Measurements from ENCODE around the gene TRMT1.

Gene TRMT1

DNA sequence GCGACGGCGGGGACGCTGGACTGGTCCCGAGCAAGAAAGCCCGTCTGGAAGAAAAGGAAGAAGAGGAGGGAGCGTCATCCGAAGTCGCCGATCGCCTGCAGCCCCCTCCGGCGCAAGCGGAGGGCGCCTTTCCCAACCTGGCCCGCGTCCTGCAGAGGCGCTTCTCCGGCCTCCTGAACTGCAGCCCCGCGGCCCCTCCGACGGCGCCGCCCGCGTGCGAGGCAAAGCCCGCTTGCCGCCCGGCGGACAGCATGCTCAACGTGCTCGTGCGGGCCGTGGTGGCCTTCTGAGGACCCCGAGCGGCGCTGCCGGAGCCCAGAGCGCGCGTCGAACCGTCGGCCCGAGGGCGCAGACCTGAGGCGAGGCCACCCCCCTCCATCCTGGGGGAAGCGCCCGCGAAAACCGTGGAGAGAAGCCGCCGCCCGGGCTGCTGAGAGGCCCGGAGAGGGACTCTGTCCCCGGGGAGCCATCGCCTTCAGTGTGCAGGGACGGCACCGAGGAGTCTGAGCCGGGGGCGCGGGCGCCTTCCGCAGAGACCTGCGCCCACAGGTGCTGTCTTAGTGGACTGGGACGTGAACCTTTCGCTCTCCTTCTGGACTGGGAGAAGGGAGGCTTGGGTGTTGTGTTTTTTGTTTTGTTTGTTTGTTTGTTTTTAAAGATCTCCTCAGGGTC lies 37.2 kb upstream of the TRMT1 start:
- no peak for TF ChIP-seq FOXA1 (IDR thresholded peaks at IDR 0.05)
- TF ChIP-seq LEF1 (IDR thresholded peaks at IDR 0.05; ENCODE audit: borderline replicate concordance) = 0 out of 2 replicates have a peak, but pooled peaks have one; percentile 30
- no peak for TF ChIP-seq FOXK2 (IDR thresholded peaks at IDR 0.05)

GRCh38 chr19:13152974-13153568 lies 36.5 kb upstream of the TRMT1 start:
- ChIA-PET CTCF (interaction anchor here (0.9 kb wide), 2 partner anchors 8 to 187 kb away, joined by 3 to 4 read pairs; no protein-coding TSS in a partner anchor), POLR2A (interaction anchor here (0.6 to 2.2 kb wide), 33 partner anchors 10 to 611 kb away, joined by 3 to 66 read pairs (median 4); partner anchors contain the start of genes MRI1, NACC1, RNASEH2A and RTBDN)
- DNase-seq (ENCODE audit: extremely low spot score) = peak; percentile 87
- peak; percentile 62; the same call in 1 of the 2 replicates for TF ChIP-seq CTBP1 (IDR thresholded peaks at IDR 0.05; ENCODE audit: borderline replicate concordance)
- TF ChIP-seq PKNOX1 (IDR thresholded peaks at IDR 0.05) = peak; percentile 65
- TF ChIP-seq HDGF (IDR thresholded peaks at IDR 0.05; ENCODE audit: borderline replicate concordance) = peak; percentile 27; the same call in 1 of the 2 replicates
- TF ChIP-seq ELF4 (IDR thresholded peaks at IDR 0.05) = peak; percentile 96
- TF ChIP-seq L3MBTL2 (conservative IDR thresholded peaks at IDR 0.05) = no peak; the same call in 1 of the 2 replicates
- no peak; the same call in 1 of the 2 replicates for TF ChIP-seq LEF1 (IDR thresholded peaks at IDR 0.05; ENCODE audit: borderline replicate concordance)
- no peak for TF ChIP-seq FOXM1 (IDR thresholded peaks at IDR 0.05; ENCODE audit: borderline replicate concordance)
- no peak for TF ChIP-seq FOXK2 (IDR thresholded peaks at IDR 0.05)

More for the DNA sequence above, 37.2 kb upstream of the TRMT1 start:
- ChIA-PET CTCF (interaction anchor here (0.5 kb wide), 1 partner anchor 140 kb away, joined by 3 read pairs; no protein-coding TSS in a partner anchor), POLR2A (interaction anchor here (1.0 to 2.2 kb wide), 16 partner anchors 9 to 348 kb away, joined by 3 to 66 read pairs (median 9); partner anchors contain the start of genes NACC1 and RNASEH2A)
- DNase-seq (ENCODE audit: extremely low spot score) = no peak

DNA sequence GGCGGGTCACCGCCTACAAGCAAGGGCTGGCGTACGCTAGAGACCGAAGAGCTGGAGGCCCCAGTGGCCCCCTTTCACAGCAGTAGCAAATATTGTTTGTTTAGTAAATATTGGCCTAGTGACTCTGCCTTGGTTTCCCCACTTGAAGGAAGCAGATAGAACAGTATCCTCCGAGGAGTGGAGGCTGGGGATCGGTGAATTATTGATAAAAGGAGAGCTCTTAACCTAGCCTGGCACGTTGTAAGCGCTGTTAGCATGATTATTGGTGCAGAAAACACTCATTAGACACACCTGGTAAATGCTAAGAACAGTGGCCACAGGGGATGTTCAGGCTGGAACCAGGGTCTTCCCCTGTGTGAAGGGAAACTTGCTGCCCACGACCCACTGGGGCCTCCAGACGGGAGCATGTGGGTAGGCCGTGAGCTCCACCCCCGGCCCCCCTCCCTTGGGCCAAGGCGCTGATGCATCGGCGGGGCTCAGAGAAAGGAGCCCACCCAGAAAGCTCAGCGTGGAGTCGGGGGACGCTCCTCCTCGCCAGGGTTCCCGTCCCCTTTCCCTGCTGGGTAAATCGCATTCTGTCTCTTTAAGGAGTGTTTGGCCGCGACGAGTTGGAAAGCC lies 35.9 kb upstream of the TRMT1 start:
- ChIA-PET POLR2A (interaction anchor here (0.6 to 2.2 kb wide), 37 partner anchors 10 to 612 kb away, joined by 3 to 66 read pairs (median 4); partner anchors contain the start of genes MRI1, NACC1, RNASEH2A and RTBDN), CTCF (interaction anchor here (0.9 kb wide), 2 partner anchors 9 to 187 kb away, joined by 3 to 4 read pairs; no protein-coding TSS in a partner anchor)
- TF ChIP-seq FOXA1 (IDR thresholded peaks at IDR 0.05) (no peak), TARDBP (IDR thresholded peaks at IDR 0.05) (no peak), NFRKB (IDR thresholded peaks at IDR 0.05) (no peak), CTBP1 (IDR thresholded peaks at IDR 0.05; ENCODE audit: borderline replicate concordance) (no peak), SUZ12 (IDR thresholded peaks at IDR 0.05) (no peak), L3MBTL2 (conservative IDR thresholded peaks at IDR 0.05) (no peak; the same call in 1 of the 2 replicates), ZNF384 (IDR thresholded peaks at IDR 0.05) (no peak), FOXK2 (IDR thresholded peaks at IDR 0.05) (no peak), BHLHE40 (IDR thresholded peaks at IDR 0.05; ENCODE audit: borderline replicate concordance) (no peak)
- DNase-seq (ENCODE audit: extremely low spot score) = no peak

DNA sequence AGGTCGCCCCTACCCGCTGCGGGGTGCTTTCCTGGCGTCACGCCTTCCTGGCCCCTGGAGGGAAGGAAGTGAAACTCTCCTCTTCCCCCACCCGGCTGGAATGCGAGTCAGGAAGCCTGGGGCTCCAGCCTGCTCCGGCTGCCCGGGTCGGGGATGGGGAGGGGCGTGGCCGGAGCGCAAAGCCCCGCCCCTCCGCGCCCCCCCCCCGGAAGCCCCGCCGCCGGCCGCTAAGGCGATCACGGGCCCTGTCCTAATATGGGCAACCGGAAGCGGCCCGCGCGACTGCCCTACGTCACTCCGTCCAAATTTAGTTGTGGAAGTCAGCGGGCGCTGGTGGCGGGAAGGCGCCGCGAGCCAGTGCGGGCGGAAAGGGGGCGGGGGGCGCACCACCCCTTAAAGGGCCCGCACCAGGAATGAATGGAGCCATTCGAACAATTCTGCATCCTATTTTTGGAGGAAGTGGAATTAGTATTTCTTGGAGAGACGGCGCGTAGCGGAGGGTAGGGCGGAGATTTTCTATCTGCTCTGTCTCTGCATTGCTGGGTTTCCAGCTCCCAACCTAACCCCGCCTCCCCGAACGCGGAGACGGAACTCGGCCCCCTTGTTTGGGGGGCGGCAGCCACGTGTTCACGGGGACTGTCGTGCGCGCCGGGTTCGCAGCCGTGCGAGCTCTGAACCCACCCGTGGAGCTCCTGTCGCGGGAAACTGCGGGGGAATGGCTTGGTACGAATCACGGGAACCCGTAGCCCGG lies 35.2 kb upstream of the TRMT1 start:
- peak; percentile 76 for TF ChIP-seq L3MBTL2 (conservative IDR thresholded peaks at IDR 0.05)
- TF ChIP-seq BHLHE40 (IDR thresholded peaks at IDR 0.05; ENCODE audit: borderline replicate concordance) = no peak
- no peak for TF ChIP-seq CTBP1 (IDR thresholded peaks at IDR 0.05; ENCODE audit: borderline replicate concordance)
- TF ChIP-seq SUZ12 (IDR thresholded peaks at IDR 0.05) = no peak
- TF ChIP-seq HDGF (IDR thresholded peaks at IDR 0.05; ENCODE audit: borderline replicate concordance) = no peak
- peak; percentile 40; the same call in 1 of the 2 replicates for TF ChIP-seq PKNOX1 (IDR thresholded peaks at IDR 0.05)
- TF ChIP-seq ARNT (IDR thresholded peaks at IDR 0.05) = no peak; the same call in 1 of the 2 replicates
- TF ChIP-seq TARDBP (IDR thresholded peaks at IDR 0.05) = no peak
- TF ChIP-seq NFRKB (IDR thresholded peaks at IDR 0.05) = no peak
- no peak for TF ChIP-seq ZNF384 (IDR thresholded peaks at IDR 0.05)
- no peak for TF ChIP-seq FOXA1 (IDR thresholded peaks at IDR 0.05)
- TF ChIP-seq LEF1 (IDR thresholded peaks at IDR 0.05; ENCODE audit: borderline replicate concordance) = no peak
- TF ChIP-seq FOXM1 (IDR thresholded peaks at IDR 0.05; ENCODE audit: borderline replicate concordance) = peak; percentile 48; the same call in 1 of the 2 replicates
- TF ChIP-seq FOXK2 (IDR thresholded peaks at IDR 0.05) = no peak
- TF ChIP-seq ELF4 (IDR thresholded peaks at IDR 0.05) = no peak
- TF ChIP-seq SP1 (IDR thresholded peaks at IDR 0.05) = no peak
- peak; percentile 94 for DNase-seq (ENCODE audit: extremely low spot score)
- ChIA-PET CTCF (interaction anchor here (0.9 kb wide), 1 partner anchor 9 kb away, joined by 4 read pairs; no protein-coding TSS in a partner anchor), POLR2A (interaction anchor here (0.7 to 2.2 kb wide), 28 partner anchors 10 to 612 kb away, joined by 3 to 66 read pairs (median 4); partner anchors contain the start of genes MRI1 and NACC1)

- TF ChIP-seq TARDBP (IDR thresholded peaks at IDR 0.05) = no peak
- TF ChIP-seq FOXM1 (IDR thresholded peaks at IDR 0.05; ENCODE audit: borderline replicate concordance) = no peak
- TF ChIP-seq L3MBTL2 (conservative IDR thresholded peaks at IDR 0.05) = no peak
- TF ChIP-seq FOXK2 (IDR thresholded peaks at IDR 0.05) = no peak
- TF ChIP-seq ZNF384 (IDR thresholded peaks at IDR 0.05) = no peak
- TF ChIP-seq CTBP1 (IDR thresholded peaks at IDR 0.05; ENCODE audit: borderline replicate concordance) = no peak
- TF ChIP-seq PKNOX1 (IDR thresholded peaks at IDR 0.05) = no peak
- TF ChIP-seq FOXA1 (IDR thresholded peaks at IDR 0.05) = no peak
- TF ChIP-seq ELF4 (IDR thresholded peaks at IDR 0.05) = no peak
- TF ChIP-seq LEF1 (IDR thresholded peaks at IDR 0.05; ENCODE audit: borderline replicate concordance) = no peak
- POLR2A ChIA-PET = interaction anchor here (2.2 to 2.5 kb wide), 3 partner anchors 12 to 44 kb away, joined by 6 to 15 read pairs (median 11); partner anchors contain the start of gene NACC1
- CTCF ChIA-PET = interaction anchor here (0.5 to 1.2 kb wide), 3 partner anchors 12 to 473 kb away, joined by 3 read pairs; no protein-coding TSS in a partner anchor
- DNase-seq (ENCODE audit: extremely low spot score) = no peak
Measured at GRCh38 chr19:13150931-13151604, 34.5 kb upstream of the TRMT1 start.
